ENCODE data around the gene FBXO4. TPM values are rescaled to one million over a fixed set of nuclear protein-coding genes. Genes with fewer than 3 reads are reported as not detected.

Gene FBXO4
- total and polyA plus RNA-seq, 2 donors (not counting 1 experiment from before 2014, with no cell fraction given) = 7.6 to 17.9 TPM

DNA sequence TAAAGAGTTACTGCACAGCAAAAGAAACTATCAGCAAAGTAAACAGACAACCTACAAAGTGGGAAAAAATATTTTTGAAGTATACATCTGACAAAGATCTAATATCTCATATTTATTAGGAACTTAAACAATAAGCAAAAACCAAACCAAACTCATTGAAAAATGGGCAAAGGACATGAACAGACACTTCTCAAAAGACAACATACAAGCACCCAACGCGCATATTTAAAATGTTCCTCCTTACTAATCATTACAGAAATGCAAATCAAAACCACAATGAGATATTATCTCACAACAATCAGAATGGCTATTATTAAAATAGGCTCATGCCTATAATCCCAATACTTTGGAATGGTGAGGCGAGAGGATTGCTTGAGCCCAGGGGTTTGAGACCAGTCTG is 48.0 kb downstream of the FBXO4 start:
- Histone ChIP-seq H3K9ac (ENCODE audit: low read length) (no peak overlapping the region), H3K4me3 (ENCODE audit: control extremely low read depth in 1 of 5, extremely low read depth in 1 of 5, insufficient read depth in 1 of 5, low read depth in 2 of 5, low read length in 4 of 5) (no peak overlapping the region), H3K36me3 (replicated peaks in 1 of 2; ENCODE audit: control extremely low read depth in 1 of 2, control insufficient read depth in 1 of 2, extremely low read depth in 1 of 2, insufficient read depth in 2 of 2, low read length in 1 of 2) (no peaks in the 10 kb centered on the region), H3K79me2 (ENCODE audit: control insufficient read depth, insufficient read depth, low read length) (no peaks in the 10 kb centered on the region), H3K4me1 (ENCODE audit: control insufficient read depth in 2 of 2, insufficient read depth in 2 of 2, low read length in 2 of 2) (no peaks in the 10 kb centered on the region), H3K4me2 (replicated peaks; ENCODE audit: low read depth, low read length, poor library complexity, severe bottlenecking) (no peak overlapping the region), H2AFZ (ENCODE audit: insufficient read depth, low read depth, low read length, poor library complexity, severe bottlenecking) (no peak overlapping the region), H4K20me1 (ENCODE audit: control insufficient read depth, insufficient read depth, low read length, poor library complexity, severe bottlenecking) (no peaks in the 10 kb centered on the region), H3K27me3 (replicated peaks in 1 of 4; ENCODE audit: control extremely low read depth in 1 of 4, control insufficient read depth in 3 of 4, insufficient read depth in 4 of 4, low read length in 3 of 4) (no peaks in the 10 kb centered on the region), H3K9me3 (ENCODE audit: control extremely low read depth in 1 of 3, control insufficient read depth in 2 of 3, insufficient read depth in 1 of 3, low read length in 2 of 3) (peaks cover 0 to 3% (median 0%) of the 10 kb centered on the region in 3 donors), H3K27ac (ENCODE audit: low read length in 2 of 2) (no peak overlapping the region)
- ATAC-seq (ENCODE audit: low read depth) (no peak), DNase-seq (no peak)
- no peak for TF ChIP-seq EZH2 (IDR thresholded peaks at IDR 0.05; ENCODE audit: borderline replicate concordance, insufficient read depth, low read depth, low read length, poor library complexity, severe bottlenecking)
- TF ChIP-seq, protein P1, sequence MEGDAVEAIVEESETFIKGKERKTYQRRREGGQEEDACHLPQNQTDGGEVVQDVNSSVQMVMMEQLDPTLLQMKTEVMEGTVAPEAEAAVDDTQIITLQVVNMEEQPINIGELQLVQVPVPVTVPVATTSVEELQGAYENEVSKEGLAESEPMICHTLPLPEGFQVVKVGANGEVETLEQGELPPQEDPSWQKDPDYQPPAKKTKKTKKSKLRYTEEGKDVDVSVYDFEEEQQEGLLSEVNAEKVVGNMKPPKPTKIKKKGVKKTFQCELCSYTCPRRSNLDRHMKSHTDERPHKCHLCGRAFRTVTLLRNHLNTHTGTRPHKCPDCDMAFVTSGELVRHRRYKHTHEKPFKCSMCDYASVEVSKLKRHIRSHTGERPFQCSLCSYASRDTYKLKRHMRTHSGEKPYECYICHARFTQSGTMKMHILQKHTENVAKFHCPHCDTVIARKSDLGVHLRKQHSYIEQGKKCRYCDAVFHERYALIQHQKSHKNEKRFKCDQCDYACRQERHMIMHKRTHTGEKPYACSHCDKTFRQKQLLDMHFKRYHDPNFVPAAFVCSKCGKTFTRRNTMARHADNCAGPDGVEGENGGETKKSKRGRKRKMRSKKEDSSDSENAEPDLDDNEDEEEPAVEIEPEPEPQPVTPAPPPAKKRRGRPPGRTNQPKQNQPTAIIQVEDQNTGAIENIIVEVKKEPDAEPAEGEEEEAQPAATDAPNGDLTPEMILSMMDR (IDR thresholded peaks at IDR 0.05) = no peak
- H3K4me1 Mint-ChIP-seq = no peaks in the 10 kb centered on the region
- H3K4me3 Mint-ChIP-seq = no peak overlapping the region
- CTCF ChIA-PET = no interaction called here
- POLR2A ChIA-PET = no interaction called here
- H3K27ac Mint-ChIP-seq = no peak overlapping the region
- H3K27me3 Mint-ChIP-seq = no peaks in the 10 kb centered on the region
- intact Hi-C loops (cut with micrococcal nuclease) = no loop called here
- WGBS (ENCODE audit: insufficient coverage) = no CpG with 5 or more reads among the region's 3 CpGs
- no peaks in the 10 kb centered on the region for H3K9me3 Mint-ChIP-seq (ENCODE audit: insufficient read depth)

GRCh38 chr5:41973887-41974286 is 48.8 kb downstream of the FBXO4 start:
- DNase-seq (no peak), ATAC-seq (ENCODE audit: low read depth) (no peak)
- H3K27ac ChIP-seq (ENCODE audit: low read length in 2 of 2) = no peak overlapping the region
- CTCF ChIA-PET = no interaction called here
- H3K79me2 ChIP-seq (ENCODE audit: control insufficient read depth, insufficient read depth, low read length) = no peaks in the 10 kb centered on the region
- no peaks in the 10 kb centered on the region for H3K27me3 ChIP-seq (replicated peaks in 1 of 4; ENCODE audit: control extremely low read depth in 1 of 4, control insufficient read depth in 3 of 4, insufficient read depth in 4 of 4, low read length in 3 of 4)
- Mint-ChIP-seq H3K27ac (no peak overlapping the region), H3K9me3 (ENCODE audit: insufficient read depth) (no peaks in the 10 kb centered on the region), H3K4me1 (no peaks in the 10 kb centered on the region), H3K27me3 (no peaks in the 10 kb centered on the region), H3K4me3 (no peak overlapping the region)
- H3K4me1 ChIP-seq (ENCODE audit: control insufficient read depth in 2 of 2, insufficient read depth in 2 of 2, low read length in 2 of 2) = no peaks in the 10 kb centered on the region
- WGBS (ENCODE audit: insufficient coverage) = no CpG with 5 or more reads among the region's 2 CpGs
- POLR2A ChIA-PET = no interaction called here
- intact Hi-C loops (cut with micrococcal nuclease) = no loop called here
- H3K9ac ChIP-seq (ENCODE audit: low read length) = no peak overlapping the region
- no peaks in the 10 kb centered on the region for H3K36me3 ChIP-seq (replicated peaks in 1 of 2; ENCODE audit: control extremely low read depth in 1 of 2, control insufficient read depth in 1 of 2, extremely low read depth in 1 of 2, insufficient read depth in 2 of 2, low read length in 1 of 2)
- H3K4me2 ChIP-seq (replicated peaks; ENCODE audit: low read depth, low read length, poor library complexity, severe bottlenecking) = no peak overlapping the region
- peaks cover 0 to 3% (median 0%) of the 10 kb centered on the region in 3 donors for H3K9me3 ChIP-seq (ENCODE audit: control extremely low read depth in 1 of 3, control insufficient read depth in 2 of 3, insufficient read depth in 1 of 3, low read length in 2 of 3)
- TF ChIP-seq, protein P1 (IDR thresholded peaks at IDR 0.05) = no peak
- no peak overlapping the region for H2AFZ ChIP-seq (ENCODE audit: insufficient read depth, low read depth, low read length, poor library complexity, severe bottlenecking)
- H3K4me3 ChIP-seq (ENCODE audit: control extremely low read depth in 1 of 5, extremely low read depth in 1 of 5, insufficient read depth in 1 of 5, low read depth in 2 of 5, low read length in 4 of 5) = no peak overlapping the region
- no peaks in the 10 kb centered on the region for H4K20me1 ChIP-seq (ENCODE audit: control insufficient read depth, insufficient read depth, low read length, poor library complexity, severe bottlenecking)
